HG03565 (cell line): ENCODE results near the gene FGF4.

ENCODE experiments used
- ATAC-seq: cut with Tn5 transposase; IDR thresholded peaks from one replicate; pipeline ENCODE4 v1.9.1; 2021; ENCODE audit warnings: mild to moderate bottlenecking, moderate library complexity; ENCODE audit not compliant: unreplicated experiment

Gene FGF4

GRCh38 chr11:69807106-69807815 is 32.1 kb upstream of the FGF4 start:
- no peak for ATAC-seq

GRCh38 chr11:69804769-69805508 is 29.8 kb upstream of the FGF4 start:
- no peak for ATAC-seq

GRCh38 chr11:69803604-69804218 is 28.6 kb upstream of the FGF4 start:
- no peak for ATAC-seq

GRCh38 chr11:69803022-69803421 is 27.9 kb upstream of the FGF4 start:
- ATAC-seq = no peak

- ATAC-seq = no peak
Observed at GRCh38 chr11:69802590-69802989, 27.4 kb upstream of the FGF4 start.

GRCh38 chr11:69801513-69802335 is 26.6 kb upstream of the FGF4 start:
- ATAC-seq = no peak

GRCh38 chr11:69800278-69800677 is 25.1 kb upstream of the FGF4 start:
- ATAC-seq = no peak

- no peak for ATAC-seq
Observed at GRCh38 chr11:69799582-69799981, 24.4 kb upstream of the FGF4 start.

GRCh38 chr11:69799097-69799496 is 24.0 kb upstream of the FGF4 start:
- no peak for ATAC-seq

- no peak for ATAC-seq
Observed at GRCh38 chr11:69797737-69798528, 22.8 kb upstream of the FGF4 start.

- ATAC-seq = no peak
Observed at GRCh38 chr11:69797156-69797555, 22.0 kb upstream of the FGF4 start.

GRCh38 chr11:69796063-69796462 is 20.9 kb upstream of the FGF4 start:
- ATAC-seq = no peak

GRCh38 chr11:69791276-69792180 is 16.4 kb upstream of the FGF4 start:
- ATAC-seq = no peak

- no peak for ATAC-seq
Observed at GRCh38 chr11:69788956-69789355, 13.8 kb upstream of the FGF4 start.

GRCh38 chr11:69787906-69788305 is 12.8 kb upstream of the FGF4 start:
- ATAC-seq = no peak

GRCh38 chr11:69787457-69787856 is 12.3 kb upstream of the FGF4 start:
- ATAC-seq = no peak

GRCh38 chr11:69781241-69781640 is 6.1 kb upstream of the FGF4 start:
- no peak for ATAC-seq

- ATAC-seq = no peak
Observed at GRCh38 chr11:69778373-69778772, 3.2 kb upstream of the FGF4 start.
